Measurements from ENCODE around the gene RNF208. TPM values are rescaled to one million over a fixed set of nuclear protein-coding genes. Genes with fewer than 3 reads are reported as not detected.

Gene RNF208
- total RNA-seq, 4 donors from 2014 or later: 1.2 to 4.2 (median 2.4) TPM

DNA sequence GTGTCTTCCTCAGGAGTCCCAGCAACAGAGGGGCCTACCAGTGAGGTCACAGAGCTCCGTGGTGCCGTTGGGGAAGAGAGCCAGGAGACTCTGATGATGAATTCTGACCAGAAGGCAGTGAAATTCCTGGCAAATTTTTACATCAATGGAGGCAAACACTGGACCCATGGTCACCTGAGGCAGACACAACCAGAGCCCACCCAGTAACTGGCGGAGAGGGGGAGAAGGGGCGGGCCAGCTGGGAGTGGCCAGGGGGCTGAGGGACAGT lies 29.1 kb upstream of the RNF208 start, which contains the start of gene STPG3:
Gene STPG3 (plus strand): TSS at position 93 of the 268 bp plus-strand sequence. CDS start 1 bp downstream, at position 94.
- no peak within 1 kb of the TSS for H3K4me3 ChIP-seq
- H3K27ac ChIP-seq (replicated peaks in 1 of 4): no peak within 1 kb of the TSS
- peaks cover 0 to 2% (median under 1%) of the 10 kb centered on the region in 4 donors for H3K36me3 ChIP-seq
- no peak for TF ChIP-seq POLR2A (IDR thresholded peaks at IDR 0.05; ENCODE audit: low read depth)
- TF ChIP-seq, protein P1, sequence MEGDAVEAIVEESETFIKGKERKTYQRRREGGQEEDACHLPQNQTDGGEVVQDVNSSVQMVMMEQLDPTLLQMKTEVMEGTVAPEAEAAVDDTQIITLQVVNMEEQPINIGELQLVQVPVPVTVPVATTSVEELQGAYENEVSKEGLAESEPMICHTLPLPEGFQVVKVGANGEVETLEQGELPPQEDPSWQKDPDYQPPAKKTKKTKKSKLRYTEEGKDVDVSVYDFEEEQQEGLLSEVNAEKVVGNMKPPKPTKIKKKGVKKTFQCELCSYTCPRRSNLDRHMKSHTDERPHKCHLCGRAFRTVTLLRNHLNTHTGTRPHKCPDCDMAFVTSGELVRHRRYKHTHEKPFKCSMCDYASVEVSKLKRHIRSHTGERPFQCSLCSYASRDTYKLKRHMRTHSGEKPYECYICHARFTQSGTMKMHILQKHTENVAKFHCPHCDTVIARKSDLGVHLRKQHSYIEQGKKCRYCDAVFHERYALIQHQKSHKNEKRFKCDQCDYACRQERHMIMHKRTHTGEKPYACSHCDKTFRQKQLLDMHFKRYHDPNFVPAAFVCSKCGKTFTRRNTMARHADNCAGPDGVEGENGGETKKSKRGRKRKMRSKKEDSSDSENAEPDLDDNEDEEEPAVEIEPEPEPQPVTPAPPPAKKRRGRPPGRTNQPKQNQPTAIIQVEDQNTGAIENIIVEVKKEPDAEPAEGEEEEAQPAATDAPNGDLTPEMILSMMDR (IDR thresholded peaks at IDR 0.05): no peak
- TF ChIP-seq POLR2AphosphoS5 (IDR thresholded peaks at IDR 0.05): no peak
- no peak for TF ChIP-seq EP300 (IDR thresholded peaks at IDR 0.05)
- intact Hi-C loops (cut with DNase I): no loop called here
- H3K27me3 ChIP-seq: no peaks in the 10 kb centered on the region
- no peaks in the 10 kb centered on the region for H3K9me3 ChIP-seq
- 75% methylated on average over 4 of the region's 4 CpGs for WGBS
- DNase-seq (ENCODE audit: extremely low spot score): no peak
- peaks cover 14 to 24% (median 19%) of the 10 kb centered on the region in 4 donors for H3K4me1 ChIP-seq

DNA sequence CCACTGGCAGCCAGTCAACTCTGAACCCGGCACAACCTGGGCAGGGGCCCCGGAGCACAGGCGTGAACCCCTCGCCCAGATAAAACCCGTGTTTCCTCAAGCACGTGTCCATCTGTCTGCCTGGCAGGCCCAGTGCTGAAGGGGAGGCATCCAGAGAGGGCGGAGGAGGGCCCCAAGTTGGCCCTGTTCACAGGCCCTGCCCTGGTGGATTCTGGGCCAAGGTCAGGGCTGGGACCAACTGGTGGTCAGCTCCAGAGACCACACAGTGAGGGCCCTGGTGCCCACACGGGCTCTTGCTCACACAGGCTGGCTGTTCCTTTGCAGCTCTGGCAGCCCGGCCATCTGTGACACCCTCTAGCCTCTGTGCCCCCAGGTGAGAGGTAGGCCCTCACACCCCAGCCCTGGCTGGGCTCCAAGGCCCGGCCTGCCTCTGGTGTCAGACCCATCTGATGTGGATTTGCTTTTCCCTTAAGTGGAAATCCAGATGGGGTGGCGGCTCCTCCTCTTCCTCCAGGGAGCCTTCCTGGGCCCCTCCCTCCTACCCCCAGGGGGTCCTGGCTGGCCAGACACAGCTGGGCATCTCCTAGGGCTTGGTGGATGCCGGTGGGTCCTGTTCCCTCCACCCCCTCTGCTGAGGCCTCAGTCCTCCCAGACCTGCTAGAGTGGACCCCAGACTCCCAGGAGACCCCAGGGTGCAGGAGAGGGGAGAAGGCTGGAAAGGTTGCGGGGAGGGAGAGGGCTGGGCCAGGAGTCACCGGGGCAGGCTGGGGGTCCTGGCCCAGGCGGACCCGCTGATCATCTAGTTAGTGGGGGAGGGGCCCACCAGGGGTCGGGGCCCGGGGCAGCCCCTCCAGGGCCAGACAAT lies 28.5 kb upstream of the RNF208 start:
- WGBS: 61% methylated on average over 15 of the region's 18 CpGs
- Histone ChIP-seq H3K9me3 (no peaks in the 10 kb centered on the region), H3K4me3 (no peak overlapping the region), H3K4me1 (peaks cover 9 to 20% (median 14%) of the 10 kb centered on the region in 4 donors), H3K27me3 (no peaks in the 10 kb centered on the region), H3K27ac (replicated peaks in 1 of 4) (no peak overlapping the region), H3K36me3 (no peaks in the 10 kb centered on the region)
- TF ChIP-seq, protein P1 (IDR thresholded peaks at IDR 0.05): no peak
- TF ChIP-seq POLR2AphosphoS5 (IDR thresholded peaks at IDR 0.05): no peak
- TF ChIP-seq POLR2A (IDR thresholded peaks at IDR 0.05; ENCODE audit: low read depth): no peak
- no peak for TF ChIP-seq EP300 (IDR thresholded peaks at IDR 0.05)
- intact Hi-C loops (cut with DNase I): no loop called here
- DNase-seq (ENCODE audit: extremely low spot score): no peak

DNA sequence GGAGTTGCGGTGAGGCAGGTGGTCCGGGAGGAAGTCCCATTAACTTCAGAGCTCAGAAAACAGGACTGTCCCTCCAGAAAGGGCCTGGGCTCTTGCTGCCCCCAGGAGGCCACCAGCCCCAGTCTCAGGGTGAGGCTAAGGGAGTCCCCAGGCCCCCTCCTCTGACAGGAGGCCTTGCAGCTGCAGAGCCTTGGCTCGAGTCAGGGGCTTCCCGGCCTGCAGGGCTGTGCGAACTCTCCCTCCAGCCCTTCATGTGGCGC lies 25.8 kb upstream of the RNF208 start:
- TF ChIP-seq POLR2AphosphoS5 (IDR thresholded peaks at IDR 0.05) (no peak), EP300 (IDR thresholded peaks at IDR 0.05) (no peak), POLR2A (IDR thresholded peaks at IDR 0.05; ENCODE audit: low read depth) (no peak)
- TF ChIP-seq, protein P1 (IDR thresholded peaks at IDR 0.05): no peak
- Histone ChIP-seq H3K4me1 (peaks cover 17 to 30% (median 18%) of the 10 kb centered on the region in 4 donors), H3K4me3 (no peak overlapping the region), H3K27ac (replicated peaks in 1 of 4) (no peak overlapping the region), H3K27me3 (no peaks in the 10 kb centered on the region), H3K9me3 (no peaks in the 10 kb centered on the region), H3K36me3 (peaks cover 4 to 13% (median 9%) of the 10 kb centered on the region in 4 donors)
- no peak for DNase-seq (ENCODE audit: extremely low spot score)
- WGBS: 40% methylated on average over 1 of the region's 6 CpGs
- intact Hi-C loops (cut with DNase I): no loop called here

DNA sequence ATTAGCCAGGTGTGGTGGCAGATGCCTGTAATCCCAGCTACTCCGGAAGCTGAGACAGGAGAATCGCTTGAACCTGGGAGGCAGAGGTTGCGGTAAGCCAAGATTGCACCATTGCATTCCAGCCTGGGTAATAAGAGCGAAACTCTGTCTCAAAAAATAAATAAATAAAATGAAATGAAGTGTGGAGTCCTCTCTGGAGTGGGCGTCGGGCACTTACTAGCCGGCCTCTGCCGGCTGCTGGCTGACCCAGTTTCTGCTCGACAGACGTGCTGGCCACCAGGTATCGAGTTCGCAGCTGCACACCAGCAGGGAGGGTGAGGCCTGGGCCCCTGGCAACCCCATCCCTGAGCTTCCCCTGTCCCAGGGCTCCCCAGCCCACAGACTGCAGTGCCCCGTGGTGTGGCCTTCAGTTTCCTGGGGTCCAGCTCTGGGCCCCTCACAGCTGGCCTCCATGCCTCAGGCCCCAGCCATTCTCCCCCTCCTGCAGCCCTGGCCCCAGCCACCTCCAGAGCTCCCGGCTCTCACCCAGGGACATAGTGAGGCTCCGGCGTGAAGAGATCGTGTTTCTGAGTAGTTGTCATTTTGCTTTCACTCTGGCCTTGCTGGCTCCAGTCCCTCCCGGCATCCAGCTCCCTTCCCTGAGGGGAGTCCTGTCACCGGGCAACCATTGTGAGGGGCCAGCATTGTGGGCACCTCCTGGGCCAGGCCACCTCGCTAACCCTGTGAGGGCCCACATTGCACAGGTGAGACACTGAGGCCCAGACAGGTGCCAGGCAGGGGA lies 25.3 kb upstream of the RNF208 start:
- H3K36me3 ChIP-seq: peaks cover 9 to 18% (median 15%) of the 10 kb centered on the region in 4 donors
- peaks cover 22 to 35% (median 23%) of the 10 kb centered on the region in 4 donors for H3K4me1 ChIP-seq
- intact Hi-C loops (cut with DNase I): no loop called here
- no peak for DNase-seq (ENCODE audit: extremely low spot score)
- H3K4me3 ChIP-seq: no peak overlapping the region
- no peak overlapping the region for H3K27ac ChIP-seq (replicated peaks in 1 of 4)
- TF ChIP-seq POLR2AphosphoS5 (IDR thresholded peaks at IDR 0.05): no peak
- TF ChIP-seq, protein P1 (IDR thresholded peaks at IDR 0.05): no peak
- TF ChIP-seq POLR2A (IDR thresholded peaks at IDR 0.05; ENCODE audit: low read depth): no peak
- no peak for TF ChIP-seq EP300 (IDR thresholded peaks at IDR 0.05)
- H3K9me3 ChIP-seq: no peaks in the 10 kb centered on the region
- WGBS: 83% methylated on average over 9 of the region's 20 CpGs
- H3K27me3 ChIP-seq: no peaks in the 10 kb centered on the region

All from esophagus muscularis mucosa (tissue), 4 donors.